ENCODE measurements around the gene HNRNPR. TPM values are rescaled to one million over a fixed set of nuclear protein-coding genes. Genes with fewer than 3 reads are reported as not detected.
"Not testable (repeated sequence)": the region's sequence is repeated elsewhere in the genome, so short reads cannot be mapped to it uniquely, and the experiment has no call there.

The HNRNPR gene
- total RNA-seq, 2 experiments from 2014 or later, result 92.0 to 93.3 TPM

DNA sequence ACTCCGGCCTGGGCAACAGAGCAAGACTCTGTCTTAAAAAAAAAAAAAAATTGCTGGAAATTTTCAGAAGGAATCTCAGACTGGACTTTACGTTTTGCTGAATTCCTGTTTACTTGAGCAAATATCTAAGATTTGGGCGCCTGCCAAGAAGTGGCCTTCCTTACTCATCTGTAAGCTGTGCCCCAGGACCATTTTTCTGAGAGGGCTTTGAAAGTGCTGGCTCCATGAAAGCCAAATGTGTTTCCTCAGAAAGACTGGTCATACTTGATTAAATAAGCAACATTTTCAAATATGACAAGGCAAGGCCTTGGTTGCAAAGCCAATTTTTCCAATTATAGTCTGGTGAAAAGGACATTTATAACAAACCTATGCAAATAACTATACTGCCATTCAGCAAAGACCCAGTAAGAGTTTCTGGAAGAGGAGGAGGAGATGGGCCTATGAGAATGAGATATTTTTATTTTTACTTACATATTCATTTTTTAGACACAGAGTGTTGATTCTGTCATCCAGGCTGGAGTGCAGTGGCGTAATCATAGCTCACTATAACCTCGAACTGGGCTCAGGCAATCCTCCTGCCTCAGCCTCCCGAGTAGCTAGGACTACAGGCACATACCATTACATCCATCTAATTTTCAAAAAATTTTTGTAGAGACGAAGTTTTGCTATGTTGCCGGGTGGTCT, 70.5 kb downstream of the HNRNPR start:
- Histone ChIP-seq H3K4me1 (ENCODE audit: insufficient read depth, low read length) (no peaks in the 10 kb centered on the region), H3K27me3 (ENCODE audit: control insufficient read depth in 1 of 2, insufficient read depth in 2 of 2, low read length in 2 of 2) (peaks cover 11 to 23% of the 10 kb centered on the region in 2 experiments), H3K27ac (ENCODE audit: low read depth in 1 of 2, low read length in 2 of 2) (no peak overlapping the region), H3K36me3 (ENCODE audit: insufficient read depth, low read length) (no peaks in the 10 kb centered on the region), H3K4me3 (ENCODE audit: low read length) (no peak overlapping the region), H3K9me3 (ENCODE audit: control insufficient read depth in 1 of 2, insufficient read depth in 1 of 2, low read length in 2 of 2) (no peaks in the 10 kb centered on the region)
- Mint-ChIP-seq H3K36me3 (ENCODE audit: low read depth) (no peaks in the 10 kb centered on the region), H3K9me3 (no peaks in the 10 kb centered on the region), H3K4me3 (no peak overlapping the region), H3K27me3 (peaks cover 41% of the 10 kb centered on the region), H3K27ac (no peak overlapping the region), H3K4me1 (ENCODE audit: low read depth) (no peaks in the 10 kb centered on the region)
- DNase-seq, result no peak
- ChIA-PET CTCF (no interaction called here), POLR2A (no interaction called here)
- no peak for ATAC-seq (ENCODE audit: poor library complexity)
- TF ChIP-seq CTCF (IDR thresholded peaks at IDR 0.05), result no peak
- intact Hi-C loops (cut with DNase I, micrococcal nuclease), result loop anchor here in 1 of 2 experiments (10.0 kb wide), 1 partner anchor 179 kb away; no protein-coding TSS in a partner anchor

DNA sequence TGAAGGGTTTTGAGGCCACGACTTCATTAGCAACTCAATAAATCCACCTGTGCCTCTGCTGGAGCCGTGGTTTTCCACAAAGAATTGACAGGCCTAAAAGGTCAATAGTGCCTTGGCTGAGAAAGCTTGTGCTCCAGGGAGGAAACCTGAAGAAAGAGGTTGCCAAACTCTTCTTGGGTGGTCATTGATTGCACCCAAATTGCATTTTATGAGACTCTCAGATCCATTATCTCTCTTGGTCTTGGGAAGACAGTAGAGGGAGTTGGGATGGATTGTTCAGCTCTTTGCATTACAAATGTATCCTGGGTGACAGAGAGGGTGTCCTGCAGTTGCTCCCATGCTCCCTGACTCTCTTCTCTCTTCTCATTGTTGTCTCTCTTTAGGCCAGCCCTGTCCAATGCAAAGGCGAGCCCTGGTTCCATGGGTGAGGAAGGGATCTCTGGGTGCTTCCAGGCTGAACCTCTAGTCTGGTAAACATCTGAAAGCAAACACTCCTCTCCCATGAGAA, 80.7 kb downstream of the HNRNPR start:
- no peaks in the 10 kb centered on the region for H3K36me3 Mint-ChIP-seq (ENCODE audit: low read depth)
- no peaks in the 10 kb centered on the region for H3K27me3 Mint-ChIP-seq
- Histone ChIP-seq H3K4me3 (ENCODE audit: low read length) (no peak overlapping the region), H3K36me3 (ENCODE audit: insufficient read depth, low read length) (no peaks in the 10 kb centered on the region), H3K9me3 (ENCODE audit: control insufficient read depth in 1 of 2, insufficient read depth in 1 of 2, low read length in 2 of 2) (no peaks in the 10 kb centered on the region), H3K4me1 (ENCODE audit: insufficient read depth, low read length) (no peaks in the 10 kb centered on the region), H3K27me3 (ENCODE audit: control insufficient read depth in 1 of 2, insufficient read depth in 2 of 2, low read length in 2 of 2) (no peaks in the 10 kb centered on the region), H3K27ac (ENCODE audit: low read depth in 1 of 2, low read length in 2 of 2) (no peak overlapping the region)
- DNase-seq (no peak), ATAC-seq (ENCODE audit: poor library complexity) (no peak)
- ChIA-PET CTCF (no interaction called here), POLR2A (interaction anchor here (0.7 kb wide), 1 partner anchor 44 kb away, joined by 4 read pairs; no protein-coding TSS in a partner anchor)
- no peak overlapping the region for H3K4me3 Mint-ChIP-seq
- TF ChIP-seq CTCF (IDR thresholded peaks at IDR 0.05), result no peak
- no peak overlapping the region for H3K27ac Mint-ChIP-seq
- H3K9me3 Mint-ChIP-seq, result no peaks in the 10 kb centered on the region
- H3K4me1 Mint-ChIP-seq (ENCODE audit: low read depth), result no peaks in the 10 kb centered on the region
- intact Hi-C loops (cut with DNase I, micrococcal nuclease), result no loop called here

DNA sequence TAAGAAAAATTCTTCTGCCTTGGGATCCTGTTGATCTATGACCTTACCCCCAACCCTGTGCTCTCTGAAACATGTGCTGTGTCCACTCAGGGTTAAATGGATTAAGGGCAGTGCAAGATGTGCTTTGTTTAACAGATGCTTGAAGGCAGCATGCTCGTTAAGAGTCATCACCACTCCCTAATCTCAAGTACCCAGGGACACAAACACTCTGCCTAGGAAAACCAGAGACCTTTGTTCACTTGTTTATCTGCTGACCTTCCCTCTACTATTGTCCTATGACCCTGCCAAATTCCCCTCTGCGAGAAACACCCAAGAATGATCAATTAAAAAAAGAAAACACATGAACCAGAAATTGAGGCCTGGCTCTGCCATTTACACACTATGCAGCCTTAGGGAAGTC, 86.0 kb downstream of the HNRNPR start:
- CTCF ChIA-PET, POLR2A ChIA-PET: not testable (repeated sequence)

DNA sequence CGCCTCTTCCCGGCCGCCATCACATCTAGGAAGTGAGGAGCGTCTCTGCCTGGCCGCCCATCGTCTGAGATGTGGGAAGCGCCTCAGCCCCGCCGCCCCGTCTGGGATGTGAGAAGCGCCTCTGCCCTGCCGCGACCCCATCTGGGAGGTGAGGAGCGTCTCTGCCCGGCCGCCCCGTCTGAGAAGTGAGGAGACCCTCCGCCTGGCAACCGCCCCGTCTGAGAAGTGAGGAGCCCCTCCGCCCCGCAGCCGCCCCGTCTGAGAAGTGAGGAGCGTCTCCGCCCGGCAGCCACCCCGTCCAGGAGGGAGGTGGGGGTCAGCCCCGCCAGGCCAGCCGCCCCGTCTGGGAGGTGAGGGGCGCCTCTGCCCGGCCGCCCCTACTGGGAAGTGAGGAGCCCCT, 86.7 kb downstream of the HNRNPR start:
- POLR2A ChIA-PET; H3K4me1 Mint-ChIP-seq (ENCODE audit: low read depth); H3K36me3 Mint-ChIP-seq (ENCODE audit: low read depth); H3K4me1 ChIP-seq (ENCODE audit: insufficient read depth, low read length); H3K36me3 ChIP-seq (ENCODE audit: insufficient read depth, low read length); ATAC-seq (ENCODE audit: poor library complexity); H3K27ac Mint-ChIP-seq; H3K9me3 Mint-ChIP-seq; H3K4me3 ChIP-seq (ENCODE audit: low read length); DNase-seq; H3K4me3 Mint-ChIP-seq; CTCF ChIA-PET; H3K9me3 ChIP-seq (ENCODE audit: control insufficient read depth in 1 of 2, insufficient read depth in 1 of 2, low read length in 2 of 2); intact Hi-C loops (cut with DNase I, micrococcal nuclease); H3K27me3 ChIP-seq (ENCODE audit: control insufficient read depth in 1 of 2, insufficient read depth in 2 of 2, low read length in 2 of 2); H3K27me3 Mint-ChIP-seq; H3K27ac ChIP-seq (ENCODE audit: low read depth in 1 of 2, low read length in 2 of 2): not testable (repeated sequence)

More for the DNA sequence above, 86.0 kb downstream of the HNRNPR start:
- intact Hi-C loops (cut with DNase I, micrococcal nuclease); H3K4me3 ChIP-seq (ENCODE audit: low read length); H3K27me3 Mint-ChIP-seq; H3K4me1 Mint-ChIP-seq (ENCODE audit: low read depth); ATAC-seq (ENCODE audit: poor library complexity); H3K27ac Mint-ChIP-seq; H3K4me3 Mint-ChIP-seq; H3K4me1 ChIP-seq (ENCODE audit: insufficient read depth, low read length); H3K9me3 Mint-ChIP-seq; H3K27me3 ChIP-seq (ENCODE audit: control insufficient read depth in 1 of 2, insufficient read depth in 2 of 2, low read length in 2 of 2); H3K36me3 Mint-ChIP-seq (ENCODE audit: low read depth); H3K9me3 ChIP-seq (ENCODE audit: control insufficient read depth in 1 of 2, insufficient read depth in 1 of 2, low read length in 2 of 2); DNase-seq; H3K27ac ChIP-seq (ENCODE audit: low read depth in 1 of 2, low read length in 2 of 2); H3K36me3 ChIP-seq (ENCODE audit: insufficient read depth, low read length): not testable (repeated sequence)

Other genes starting within 250 kb of the HNRNPR start
- gene LUZP1, start 175.4 kb downstream of the HNRNPR start, total RNA-seq, result 10 to 100 TPM; 20.1 to 23.7 TPM
- gene HTR1D, start 126.8 kb downstream of the HNRNPR start, total RNA-seq, result not detected
- gene ZNF436, start 25.6 kb upstream of the HNRNPR start, total RNA-seq, result 1 to 10 TPM; 3.7 to 4.0 TPM
- 10 to 100 TPM; 33.1 to 34.6 TPM for gene TCEA3, start 80.5 kb upstream of the HNRNPR start, total RNA-seq
- gene ASAP3, start 139.9 kb upstream of the HNRNPR start, total RNA-seq, result 1 to 10 TPM in 1 of 2 experiments, under 1 TPM in 1; 0.81 to 1.2 TPM
- under 1 TPM; 0.50 to 0.69 TPM for gene E2F2, start 186.9 kb upstream of the HNRNPR start, total RNA-seq
- gene ID3, start 215.2 kb upstream of the HNRNPR start, total RNA-seq, result 10 to 100 TPM; 89.8 to 90.4 TPM